Suppressor macrophage treated with lipopolysaccharide for 1 hour (primary cell): ENCODE results near the gene PCSK9.
A peak's percentile ranks its signal among the peaks of the same experiment; 100 is the strongest.

Source experiments
- DNase-seq, 3 donors: peaks; one replicate each; pipeline ENCODE4 v3.0.0-alpha.2; 2020 to 2022

PCSK9 gene

DNA sequence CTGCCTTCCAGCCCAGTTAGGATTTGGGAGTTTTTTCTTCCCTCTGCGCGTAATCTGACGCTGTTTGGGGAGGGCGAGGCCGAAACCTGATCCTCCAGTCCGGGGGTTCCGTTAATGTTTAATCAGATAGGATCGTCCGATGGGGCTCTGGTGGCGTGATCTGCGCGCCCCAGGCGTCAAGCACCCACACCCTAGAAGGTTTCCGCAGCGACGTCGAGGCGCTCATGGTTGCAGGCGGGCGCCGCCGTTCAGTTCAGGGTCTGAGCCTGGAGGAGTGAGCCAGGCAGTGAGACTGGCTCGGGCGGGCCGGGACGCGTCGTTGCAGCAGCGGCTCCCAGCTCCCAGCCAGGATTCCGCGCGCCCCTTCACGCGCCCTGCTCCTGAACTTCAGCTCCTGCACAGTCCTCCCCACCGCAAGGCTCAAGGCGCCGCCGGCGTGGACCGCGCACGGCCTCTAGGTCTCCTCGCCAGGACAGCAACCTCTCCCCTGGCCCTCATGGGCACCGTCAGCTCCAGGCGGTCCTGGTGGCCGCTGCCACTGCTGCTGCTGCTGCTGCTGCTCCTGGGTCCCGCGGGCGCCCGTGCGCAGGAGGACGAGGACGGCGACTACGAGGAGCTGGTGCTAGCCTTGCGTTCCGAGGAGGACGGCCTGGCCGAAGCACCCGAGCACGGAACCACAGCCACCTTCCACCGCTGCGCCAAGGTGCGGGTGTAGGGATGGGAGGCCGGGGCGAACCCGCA is at the start of gene PCSK9:
Gene PCSK9 (plus strand): TSS at position 207 of the 741 bp plus-strand sequence. CDS start 290 bp downstream, at position 497.
- DNase-seq: peak in 1 of 3 donors; percentile 6

DNA sequence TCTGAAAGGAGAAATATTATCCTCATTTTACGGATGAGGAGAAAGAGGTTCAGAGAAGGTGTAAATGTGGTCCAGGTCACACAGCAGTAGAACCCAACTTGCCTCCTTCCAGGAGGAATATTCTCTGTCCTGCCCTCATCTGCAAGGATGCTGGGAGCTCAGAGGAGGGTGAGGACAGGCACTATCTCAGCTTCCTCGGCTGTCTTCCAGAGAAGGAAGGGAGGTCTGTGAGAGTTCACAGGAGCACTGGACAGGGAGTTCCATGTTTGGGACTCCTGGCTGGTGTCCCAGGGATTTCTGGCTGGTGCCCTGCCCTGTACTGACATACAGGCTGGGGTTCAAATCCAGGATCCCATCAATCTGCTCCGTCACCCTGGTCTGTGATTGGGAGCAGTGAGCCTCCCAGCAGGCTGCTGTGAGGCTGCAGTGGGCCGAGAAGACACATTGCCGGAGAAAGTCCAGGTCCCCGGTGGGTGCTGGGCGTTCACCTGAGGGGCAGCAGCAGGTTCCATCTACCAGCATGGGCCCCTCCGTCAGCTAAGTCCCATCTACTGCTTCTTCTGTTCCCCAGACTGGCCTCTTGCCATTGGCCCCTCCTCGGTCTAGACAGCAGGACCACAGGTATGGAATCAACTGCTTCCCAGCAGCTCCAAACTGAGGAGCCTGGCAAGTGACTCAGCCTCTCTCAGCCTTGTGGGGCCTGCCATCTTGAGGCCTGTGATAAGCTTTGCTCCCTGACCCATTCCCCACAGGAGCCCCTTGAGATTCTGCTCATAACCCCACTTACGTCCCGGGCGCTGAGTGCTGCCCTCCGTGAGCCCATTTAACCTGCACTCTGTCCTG is 49.2 kb upstream of the PCSK9 start:
- DNase-seq: no peak

DNA sequence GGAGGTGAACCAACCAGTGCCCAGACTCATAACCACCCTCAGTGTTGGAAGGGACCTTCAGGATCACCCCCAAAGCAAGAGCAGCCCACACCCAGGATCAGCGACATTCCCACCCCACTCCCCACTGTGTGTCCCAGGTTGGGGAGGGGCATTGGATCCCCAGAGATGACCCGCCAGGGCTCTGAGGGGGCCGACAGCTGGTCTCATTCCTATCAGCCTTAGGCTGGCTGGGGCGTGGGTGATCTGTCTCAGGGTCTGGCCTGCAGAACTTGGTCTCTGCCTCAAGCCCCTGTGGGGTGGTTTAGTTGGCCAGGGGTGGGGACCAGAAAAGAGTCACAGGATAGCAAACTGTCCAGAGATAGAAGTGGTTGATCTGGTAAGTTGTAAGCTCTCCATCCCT is 48.4 kb upstream of the PCSK9 start:
- no peak for DNase-seq

DNA sequence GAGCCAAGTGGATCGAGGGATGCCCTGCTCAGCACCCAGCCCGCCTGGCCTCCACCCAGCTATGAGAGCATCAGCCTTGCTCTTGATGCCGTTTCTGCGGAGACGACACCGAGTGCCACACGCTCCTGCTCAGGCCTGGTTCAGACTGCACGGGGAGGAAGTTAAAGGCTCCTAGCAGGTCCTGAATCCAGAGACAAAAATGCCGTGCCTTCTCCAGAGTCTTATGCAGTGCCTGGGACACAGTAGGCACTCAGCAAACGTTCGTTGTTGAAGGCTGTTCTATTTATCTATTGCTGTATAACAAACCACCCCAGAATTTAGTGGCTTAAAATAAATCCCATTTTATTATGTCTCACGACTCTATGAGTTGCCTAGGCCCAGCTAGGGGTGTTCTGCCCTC is 47.4 kb upstream of the PCSK9 start:
- no peak for DNase-seq

DNA sequence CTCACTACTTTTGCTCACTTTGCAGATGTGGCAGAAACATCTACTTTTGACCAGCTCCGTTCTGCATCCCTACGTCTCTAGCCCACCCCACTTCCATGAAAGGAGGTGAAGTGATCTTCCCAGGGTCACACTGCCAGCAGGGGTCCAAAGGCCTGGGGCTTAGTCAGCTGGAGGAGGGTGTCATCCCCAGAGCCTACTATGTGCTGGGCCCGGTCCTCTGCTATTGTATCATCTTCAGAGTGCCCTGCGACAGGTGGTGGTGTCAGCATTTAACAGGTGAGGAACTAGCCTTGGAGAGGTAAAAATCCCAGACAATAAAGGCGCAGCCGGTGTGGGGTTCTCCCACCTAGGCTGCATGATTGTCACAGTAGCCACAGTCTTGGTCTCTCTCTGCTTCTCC is 46.2 kb upstream of the PCSK9 start:
- DNase-seq: no peak

DNA sequence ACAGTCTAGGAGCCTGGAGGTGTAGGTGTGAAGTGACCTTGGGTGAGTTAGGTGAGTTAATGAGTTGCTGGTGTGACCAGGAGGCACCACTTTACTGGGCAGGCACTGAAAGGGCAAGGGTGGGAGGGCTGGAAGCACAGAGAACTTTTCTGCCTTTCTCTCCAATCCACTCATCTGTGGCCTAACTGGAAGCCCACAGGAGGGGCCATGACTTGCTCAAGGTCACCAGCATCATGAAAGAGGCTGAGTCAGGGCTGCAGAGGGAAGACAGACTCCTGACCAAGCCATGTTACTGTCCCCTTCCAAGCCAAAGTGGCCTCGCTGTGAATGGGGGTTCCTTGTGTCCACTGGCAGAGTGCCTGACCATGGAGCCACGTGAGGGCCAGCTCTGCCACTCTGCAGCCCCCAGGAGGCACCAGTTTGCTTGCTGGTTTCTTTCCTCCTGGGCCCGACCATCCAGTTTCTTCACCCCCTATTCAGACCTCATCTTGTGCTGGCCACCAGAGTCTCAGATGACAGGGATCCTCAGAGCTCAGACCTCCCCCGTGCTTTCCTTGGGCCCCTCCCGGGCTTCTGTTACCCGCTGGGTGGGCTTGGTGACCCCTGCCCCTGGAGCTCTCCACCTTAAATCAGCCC is 44.9 kb upstream of the PCSK9 start:
- no peak for DNase-seq

DNA sequence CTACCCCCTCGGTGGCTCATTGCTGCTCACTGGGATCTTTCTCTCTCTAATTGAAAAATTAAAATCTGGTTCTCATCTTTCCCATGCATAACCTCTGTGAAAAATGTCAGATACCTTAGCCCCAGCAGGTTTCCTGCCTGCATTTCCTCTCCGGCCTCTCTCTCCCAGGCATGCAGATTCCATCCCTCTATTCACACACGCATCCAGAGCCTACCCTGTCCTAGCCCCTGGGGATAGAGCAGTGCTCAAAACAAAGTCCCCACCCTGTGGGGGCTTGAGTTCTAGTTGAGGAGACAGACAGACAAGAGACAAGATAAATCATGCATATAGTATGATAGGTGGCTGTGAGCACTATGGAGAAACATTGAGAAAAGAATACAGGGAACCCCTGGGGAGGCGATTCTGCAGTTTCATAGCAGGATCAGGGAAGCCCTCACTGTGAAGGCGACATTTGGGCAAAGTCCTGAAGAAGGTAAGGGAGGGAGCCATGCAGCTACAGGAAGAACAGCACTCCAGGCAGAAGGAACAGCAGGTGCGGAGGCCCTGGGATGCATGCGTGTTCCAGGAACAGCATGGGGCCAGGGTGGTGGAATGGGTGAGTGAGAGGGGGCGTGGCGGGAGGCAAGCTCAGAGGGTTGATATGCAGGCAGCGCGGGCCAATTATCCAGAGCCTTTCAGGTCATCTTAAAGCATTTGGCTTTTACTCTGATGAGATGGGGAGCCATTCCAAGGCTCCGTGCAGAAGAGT is 44.2 kb upstream of the PCSK9 start:
- DNase-seq: no peak

DNA sequence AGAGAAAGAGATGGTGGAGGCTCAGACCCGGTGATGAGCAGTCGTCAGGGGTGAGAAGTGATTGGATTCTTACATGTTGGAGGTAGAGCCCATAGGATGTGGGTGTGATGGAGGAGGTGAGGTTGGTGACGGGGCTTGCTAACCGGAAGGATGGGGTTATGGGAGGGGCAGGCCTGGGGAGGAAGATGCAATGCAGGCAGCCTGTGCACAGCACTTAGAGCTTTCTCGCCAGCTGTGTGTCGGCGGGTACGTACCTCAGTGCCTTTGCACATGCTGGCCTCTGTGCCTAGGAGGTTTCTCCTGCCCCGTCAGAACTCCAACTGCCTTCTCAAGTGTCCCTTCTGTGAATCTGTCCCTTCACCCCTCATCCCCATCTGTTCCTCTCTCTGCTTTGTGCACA is 43.5 kb upstream of the PCSK9 start:
- no peak for DNase-seq

DNA sequence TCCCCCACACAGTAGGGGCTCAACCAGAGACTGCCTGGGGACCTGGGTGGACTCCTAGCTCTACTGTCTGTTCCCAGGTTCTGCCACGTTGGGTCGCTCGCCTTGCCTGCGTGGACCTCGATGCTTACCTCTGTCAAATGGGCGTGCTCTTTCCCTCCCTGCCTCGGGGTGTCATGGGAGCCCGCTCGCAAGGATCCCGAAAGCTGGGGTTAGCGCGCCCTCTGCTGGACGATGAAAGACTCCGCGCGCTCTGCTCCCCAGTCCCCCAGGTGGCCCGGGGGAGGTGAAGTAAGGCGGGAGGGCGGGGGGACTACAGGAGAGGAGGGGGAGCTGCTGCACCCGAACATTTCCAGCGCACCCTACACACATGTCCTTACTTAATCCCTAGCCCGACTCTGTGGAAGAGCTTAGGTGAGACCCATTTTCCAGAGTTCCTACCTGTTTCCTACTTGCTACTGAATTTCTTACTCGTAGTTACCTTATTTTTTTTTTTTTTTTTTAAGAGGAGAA is 42.9 kb upstream of the PCSK9 start:
- peak; percentile 81 to 92 (median 86) for DNase-seq

DNA sequence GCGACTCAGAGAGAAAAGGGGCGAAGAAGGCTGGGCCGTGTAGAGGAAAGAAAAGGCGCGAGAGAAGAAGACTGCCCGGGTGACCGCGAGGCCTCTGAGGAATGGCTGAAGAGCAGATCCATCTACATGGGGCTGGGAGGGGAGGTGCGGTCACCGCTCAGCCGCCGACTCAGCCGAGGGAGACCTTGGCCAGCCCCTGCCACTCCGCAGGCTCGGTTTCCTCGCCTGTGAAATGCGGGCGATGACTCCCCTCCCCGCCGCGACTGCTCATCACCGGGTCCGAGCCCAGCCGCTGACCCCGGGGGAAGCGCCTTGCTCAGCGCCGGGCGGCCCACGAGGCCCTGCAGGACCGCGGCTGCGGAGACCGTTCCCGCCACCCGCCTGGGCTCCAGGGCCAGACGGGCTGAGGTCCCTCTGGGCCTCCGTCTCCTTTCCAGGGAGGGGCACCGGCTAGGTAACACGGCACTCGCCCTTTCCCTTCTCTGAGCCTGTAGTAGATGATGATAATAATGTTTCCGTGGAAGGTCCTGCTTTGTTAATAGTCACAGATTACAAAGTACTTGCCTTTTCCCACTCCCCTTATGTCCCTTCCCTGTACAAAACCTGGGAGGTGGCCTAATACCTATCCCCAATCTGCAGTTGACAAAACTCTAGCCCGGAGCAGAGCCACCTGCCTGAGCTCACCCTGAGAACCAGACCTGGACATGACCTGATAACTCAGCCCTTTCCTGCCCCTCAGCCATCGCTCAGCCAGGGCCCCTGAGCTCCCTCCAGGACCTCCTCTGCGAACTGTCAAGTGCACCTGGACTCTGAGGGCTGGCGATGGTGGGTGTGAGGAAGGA is 42.3 kb upstream of the PCSK9 start:
- peak in 1 of 3 donors; percentile 15 for DNase-seq

DNA sequence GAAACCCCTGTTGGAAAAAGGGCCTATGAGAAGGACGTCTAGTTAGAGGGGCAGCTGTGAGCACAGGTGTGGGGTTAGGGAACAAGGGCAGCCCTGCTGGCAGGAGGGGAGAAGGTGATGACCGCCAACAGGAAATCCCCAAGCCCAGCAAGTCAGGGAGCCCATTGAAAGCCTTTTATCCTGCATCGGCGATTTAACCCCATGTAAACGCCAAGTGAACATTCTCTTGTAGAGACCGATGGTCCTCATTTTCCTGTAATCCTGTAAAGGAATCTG is 41.7 kb upstream of the PCSK9 start:
- no peak for DNase-seq

DNA sequence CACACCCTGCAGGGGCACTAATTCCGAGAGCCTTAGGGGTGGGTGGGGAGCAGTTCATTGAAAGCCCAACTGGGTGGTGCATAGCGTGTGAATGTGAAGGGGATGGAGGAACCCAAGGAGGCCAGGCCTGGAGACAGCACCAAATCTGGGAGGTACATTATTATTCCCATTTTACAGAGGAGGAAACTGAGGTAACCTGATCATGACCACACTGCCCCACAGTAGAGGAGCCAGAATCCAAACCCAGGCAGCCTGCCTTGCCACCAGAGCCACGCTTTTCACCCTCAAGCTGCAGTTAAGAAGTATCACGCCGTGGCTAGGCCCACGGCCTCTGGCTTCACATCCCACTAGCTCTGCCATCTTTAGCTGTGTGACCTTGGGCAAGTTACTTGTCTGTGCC is 41.2 kb upstream of the PCSK9 start:
- DNase-seq: no peak

DNA sequence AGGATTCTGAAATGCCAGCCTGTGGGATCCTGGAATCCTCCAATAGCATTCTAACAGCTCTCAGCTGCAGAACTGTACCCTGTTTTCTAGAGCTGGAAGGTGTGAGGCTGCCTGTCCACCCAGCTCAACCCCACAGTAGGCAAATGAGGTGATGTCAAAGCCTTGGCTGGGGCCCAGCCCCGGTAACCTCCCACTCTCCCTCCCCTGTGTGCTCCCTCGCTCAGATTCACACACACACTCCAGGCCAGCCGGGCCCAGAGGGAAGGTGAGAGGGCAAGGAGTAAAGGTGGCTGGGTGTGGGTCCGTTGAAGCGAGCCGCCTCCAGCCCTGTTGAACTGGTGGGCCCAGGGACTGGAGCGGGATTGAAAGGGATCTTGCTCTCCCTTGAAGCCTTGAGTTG is 40.7 kb upstream of the PCSK9 start, which contains the start of gene BSND:
Gene BSND (plus strand): TSS at position 257 of the 400 bp plus-strand sequence. CDS start 254 bp downstream, outside the sequence.
- no peak for DNase-seq

DNA sequence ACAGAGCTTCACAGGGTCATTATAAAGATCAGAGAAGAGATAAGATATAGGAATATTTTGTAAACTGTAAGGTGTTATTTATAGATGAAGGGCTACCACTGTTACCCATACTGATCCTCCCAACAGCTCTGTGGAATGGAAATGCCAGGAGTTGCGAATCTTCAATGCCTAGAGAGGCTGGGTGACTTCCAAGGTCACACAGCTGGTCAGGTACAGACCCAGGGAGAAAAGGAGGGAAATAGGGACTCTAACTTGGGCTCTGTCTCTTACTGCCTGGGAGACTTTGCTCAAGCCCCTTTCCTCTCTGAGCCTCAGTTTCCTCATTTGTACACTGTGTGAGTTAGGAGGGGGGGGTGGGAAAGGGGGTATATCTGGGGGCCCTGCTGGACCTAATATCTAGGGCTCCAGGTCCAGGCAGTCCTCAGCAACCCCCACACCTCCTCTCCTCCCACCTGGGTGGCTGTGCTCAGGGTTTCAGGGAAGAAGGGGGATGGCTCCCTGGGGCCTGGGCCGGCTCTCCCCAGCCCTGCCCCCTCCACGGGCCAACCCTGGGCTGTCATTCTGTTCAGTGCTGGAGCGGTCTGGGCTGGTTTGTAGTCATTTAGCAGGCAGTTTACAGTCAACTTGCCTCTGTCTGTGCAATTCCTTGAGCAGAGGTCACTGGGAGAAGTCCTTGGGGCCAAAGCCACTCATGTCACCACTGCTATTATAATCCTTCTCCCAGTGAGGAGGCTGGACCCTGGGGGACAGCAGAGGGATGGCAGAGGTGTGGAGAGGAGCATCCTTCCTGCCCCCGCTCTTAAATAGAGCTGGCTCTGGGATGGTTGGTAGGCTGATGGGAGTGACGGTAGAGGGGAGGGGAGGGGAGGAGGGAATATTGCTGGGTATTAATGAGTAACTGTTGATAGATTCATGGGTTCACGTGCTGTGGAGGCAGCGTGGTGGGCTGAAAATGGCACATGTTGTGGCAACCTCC is 39.0 kb upstream of the PCSK9 start:
- no peak for DNase-seq

DNA sequence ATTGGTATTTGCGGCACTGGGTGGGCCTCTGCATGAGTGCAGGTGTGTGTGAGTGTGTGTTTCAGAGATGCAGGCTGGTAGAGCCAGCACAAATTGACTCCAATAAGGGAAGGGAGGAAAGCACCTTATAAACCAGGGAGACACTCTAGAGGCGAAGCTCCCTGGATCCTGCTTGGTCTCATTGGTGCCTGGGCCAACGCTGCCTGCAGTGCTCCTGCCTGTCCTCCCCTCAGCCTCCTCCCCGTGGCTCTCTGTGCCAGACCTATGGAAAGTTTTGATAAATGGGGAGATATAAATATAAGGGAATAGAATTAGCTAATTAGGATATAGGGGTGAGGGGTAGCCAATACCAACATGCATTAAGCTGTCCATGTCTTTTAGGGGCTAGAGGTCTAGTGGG is 38.0 kb upstream of the PCSK9 start:
- DNase-seq: no peak

DNA sequence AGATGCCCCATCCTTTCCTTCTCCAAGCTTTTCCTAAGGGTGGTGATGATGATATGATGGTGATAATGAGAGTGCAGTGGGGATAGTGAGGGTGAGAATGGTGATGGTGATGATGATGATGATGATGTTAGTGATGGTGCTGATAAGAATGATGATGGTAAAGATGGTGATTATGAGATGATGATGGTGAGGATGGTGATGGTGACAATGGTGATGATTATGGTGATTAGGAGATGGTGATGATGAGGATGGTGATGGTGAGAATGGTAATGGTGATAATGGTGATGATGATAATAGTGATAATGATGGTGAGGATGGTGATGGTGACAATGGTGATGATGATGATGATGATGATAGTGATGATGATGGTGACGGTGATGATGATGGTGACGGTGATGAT is 36.7 kb upstream of the PCSK9 start:
- DNase-seq: no peak

DNA sequence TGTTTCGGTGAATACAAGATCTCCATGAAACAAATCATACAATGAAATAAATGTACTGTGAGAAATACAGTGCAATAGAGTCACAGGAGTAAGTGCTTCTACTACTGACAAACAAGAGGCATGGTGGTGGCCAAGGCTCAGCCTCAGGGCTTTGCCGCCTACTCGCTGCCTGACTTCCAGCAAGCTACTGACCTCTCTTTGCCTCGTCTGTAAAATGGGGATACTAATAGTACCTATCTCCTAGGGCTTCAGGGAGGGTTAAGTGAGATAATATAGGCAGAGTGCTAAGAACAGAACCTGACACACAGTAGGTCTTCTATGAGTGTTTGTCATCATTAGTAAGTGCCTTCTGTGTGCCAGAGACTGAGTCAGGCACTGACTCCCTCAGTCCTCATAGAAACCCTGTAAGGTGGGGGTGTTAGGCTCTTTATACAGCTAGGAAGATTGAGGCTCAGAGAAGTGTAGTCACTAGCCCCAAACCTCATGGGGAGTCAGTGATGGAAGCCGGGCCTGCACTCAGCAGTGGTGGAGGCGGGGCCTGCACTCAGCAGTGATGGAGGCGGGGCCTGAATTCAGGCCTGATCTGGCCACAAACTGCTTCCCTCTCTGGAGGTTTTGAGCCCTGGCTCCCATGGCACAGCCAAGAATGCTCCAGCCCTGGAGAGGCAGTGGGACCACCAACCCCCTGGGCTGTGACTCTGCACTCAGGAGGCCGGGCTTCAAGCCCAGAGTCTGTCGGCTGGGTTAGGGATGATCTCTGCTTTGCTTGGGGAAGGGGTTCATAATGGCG is 33.8 kb upstream of the PCSK9 start:
- no peak for DNase-seq

DNA sequence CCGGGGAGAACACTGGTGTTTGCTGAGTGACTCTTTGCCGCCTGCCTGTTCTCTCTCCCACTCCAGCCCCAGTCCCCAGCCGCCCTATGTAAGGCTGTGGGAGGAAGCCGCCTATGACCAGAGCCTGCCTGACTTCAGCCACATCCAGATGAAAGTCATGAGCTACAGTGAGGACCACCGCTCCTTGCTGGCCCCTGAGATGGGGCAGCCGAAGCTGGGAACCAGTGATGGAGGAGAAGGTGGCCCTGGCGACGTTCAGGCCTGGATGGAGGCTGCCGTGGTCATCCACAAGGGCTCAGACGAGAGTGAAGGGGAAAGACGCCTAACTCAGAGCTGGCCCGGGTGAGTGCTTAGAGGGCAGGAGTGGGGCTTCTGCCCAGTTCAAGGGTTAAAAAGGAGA is 32.4 kb upstream of the PCSK9 start:
- no peak for DNase-seq

DNA sequence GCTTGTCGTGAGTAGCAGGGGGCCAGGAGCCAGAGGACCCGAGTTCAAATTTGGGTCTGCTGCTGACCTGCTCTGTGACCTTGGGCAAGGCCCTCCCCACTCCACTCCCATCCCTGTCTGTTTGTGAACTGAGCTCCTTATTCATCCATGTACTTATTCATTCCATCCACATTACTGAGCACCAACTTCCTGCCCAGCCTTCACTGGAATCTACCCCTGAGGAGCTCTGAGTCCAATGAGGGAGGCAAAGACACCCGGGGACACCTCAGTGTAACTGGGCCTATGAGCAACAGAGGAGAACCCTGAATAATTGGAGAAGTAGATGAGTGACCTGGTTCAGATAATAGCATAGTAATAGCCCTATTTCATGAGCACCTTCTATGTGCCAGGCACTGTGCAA is 31.7 kb upstream of the PCSK9 start:
- no peak for DNase-seq
